ENCODE measurements around the gene USF3. TPM values are rescaled to one million over a fixed set of nuclear protein-coding genes. Genes with fewer than 3 reads are reported as not detected.

The USF3 gene
- total and polyA plus RNA-seq, 4 experiments from 2014 or later: 1.4 to 23.7 (median 14.6) TPM

- CTCF ChIA-PET (ENCODE audit: partially characterized antibody): interaction anchor here (1.2 kb wide), 1 partner anchor 11 kb away, joined by 5 read pairs; no protein-coding TSS in a partner anchor
- H3K27ac Mint-ChIP-seq: peak overlapping the region in 2 of 7 donors; percentile 10 to 25
- peaks cover 3 to 24% (median 20%) of the 10 kb centered on the region in 4 donors for H3K4me1 Mint-ChIP-seq
- H3K27me3 Mint-ChIP-seq: no peaks in the 10 kb centered on the region
- DNase-seq: no peak
- intact Hi-C loops (cut with micrococcal nuclease): no loop called here
- peaks cover 13% of the 10 kb centered on the region for H3K36me3 ChIP-seq (ENCODE audit: insufficient read depth, low read length)
- peaks cover 0 to 4% (median 0%) of the 10 kb centered on the region in 8 donors for H3K9me3 Mint-ChIP-seq
- no peaks in the 10 kb centered on the region for H3K9me3 ChIP-seq (ENCODE audit: control insufficient read depth in 1 of 2, low read length in 2 of 2)
- no peak overlapping the region for H3K4me3 ChIP-seq (ENCODE audit: low read length in 2 of 2)
- H3K4me1 ChIP-seq (ENCODE audit: insufficient read depth, low read length): peaks cover 10% of the 10 kb centered on the region
- H3K27me3 ChIP-seq (ENCODE audit: insufficient read depth, low read length): no peaks in the 10 kb centered on the region
- POLR2A ChIA-PET (ENCODE audit: partially characterized antibody): no interaction called here
- peaks cover 67 to 70% of the 10 kb centered on the region in 2 donors for H3K36me3 Mint-ChIP-seq
- H3K27ac ChIP-seq (ENCODE audit: low read depth, low read length): no peak overlapping the region
- H3K4me3 Mint-ChIP-seq: no peak overlapping the region
Observed at GRCh38 chr3:113664523-113665094, 31.8 kb downstream of the USF3 start.

GRCh38 chr3:113663761-113664160 is 32.7 kb downstream of the USF3 start:
- H3K4me1 Mint-ChIP-seq: peaks cover 3 to 21% (median 14%) of the 10 kb centered on the region in 4 donors
- peaks cover 17% of the 10 kb centered on the region for H3K36me3 ChIP-seq (ENCODE audit: insufficient read depth, low read length)
- H3K27ac Mint-ChIP-seq: no peak overlapping the region
- intact Hi-C loops (cut with micrococcal nuclease): no loop called here
- peaks cover 67 to 70% of the 10 kb centered on the region in 2 donors for H3K36me3 Mint-ChIP-seq
- H3K27me3 Mint-ChIP-seq: no peaks in the 10 kb centered on the region
- H3K9me3 Mint-ChIP-seq: peaks cover 0 to 4% (median 0%) of the 10 kb centered on the region in 8 donors
- H3K27me3 ChIP-seq (ENCODE audit: insufficient read depth, low read length): no peaks in the 10 kb centered on the region
- CTCF ChIA-PET (ENCODE audit: partially characterized antibody): interaction anchor here (1.2 kb wide), 1 partner anchor 10 kb away, joined by 5 read pairs; no protein-coding TSS in a partner anchor
- peaks cover 10% of the 10 kb centered on the region for H3K4me1 ChIP-seq (ENCODE audit: insufficient read depth, low read length)
- POLR2A ChIA-PET (ENCODE audit: partially characterized antibody): no interaction called here
- no peak overlapping the region for H3K4me3 Mint-ChIP-seq
- no peak overlapping the region for H3K4me3 ChIP-seq (ENCODE audit: low read length in 2 of 2)
- no peak for DNase-seq
- no peaks in the 10 kb centered on the region for H3K9me3 ChIP-seq (ENCODE audit: control insufficient read depth in 1 of 2, low read length in 2 of 2)
- no peak overlapping the region for H3K27ac ChIP-seq (ENCODE audit: low read depth, low read length)

DNA sequence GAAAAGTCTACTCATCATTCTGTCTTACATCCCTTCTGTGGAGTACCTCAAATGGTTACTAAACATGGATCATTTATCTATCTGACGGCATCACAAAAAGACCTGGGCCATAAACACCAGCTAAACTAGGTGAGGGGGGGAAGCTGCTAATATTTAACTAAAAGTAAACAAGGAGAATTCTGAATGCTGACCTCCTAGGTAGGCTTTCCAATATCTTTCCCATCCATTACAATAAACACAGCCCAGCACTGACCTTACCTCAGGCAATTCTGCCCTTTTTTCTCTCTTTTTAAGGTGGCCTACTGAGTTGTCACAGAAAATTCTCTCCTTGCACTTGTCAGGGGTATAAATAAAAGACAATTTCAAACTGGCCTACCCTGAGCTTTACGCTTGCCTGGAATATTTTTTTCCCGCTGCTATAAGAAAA is 33.1 kb downstream of the USF3 start:
- Mint-ChIP-seq H3K9me3 (peaks cover 0 to 4% (median 0%) of the 10 kb centered on the region in 8 donors), H3K27ac (no peak overlapping the region), H3K36me3 (peaks cover 67 to 70% of the 10 kb centered on the region in 2 donors), H3K27me3 (no peaks in the 10 kb centered on the region), H3K4me1 (peaks cover 3 to 17% (median 11%) of the 10 kb centered on the region in 4 donors), H3K4me3 (no peak overlapping the region)
- H3K9me3 ChIP-seq (ENCODE audit: control insufficient read depth in 1 of 2, low read length in 2 of 2): no peaks in the 10 kb centered on the region
- peaks cover 17% of the 10 kb centered on the region for H3K36me3 ChIP-seq (ENCODE audit: insufficient read depth, low read length)
- POLR2A ChIA-PET (ENCODE audit: partially characterized antibody): no interaction called here
- H3K27ac ChIP-seq (ENCODE audit: low read depth, low read length): no peak overlapping the region
- H3K4me1 ChIP-seq (ENCODE audit: insufficient read depth, low read length): peaks cover 10% of the 10 kb centered on the region
- intact Hi-C loops (cut with micrococcal nuclease): no loop called here
- no peak overlapping the region for H3K4me3 ChIP-seq (ENCODE audit: low read length in 2 of 2)
- CTCF ChIA-PET (ENCODE audit: partially characterized antibody): no interaction called here
- no peaks in the 10 kb centered on the region for H3K27me3 ChIP-seq (ENCODE audit: insufficient read depth, low read length)
- DNase-seq: no peak

GRCh38 chr3:113662824-113663223 is 33.6 kb downstream of the USF3 start:
- Histone ChIP-seq H3K9me3 (ENCODE audit: control insufficient read depth in 1 of 2, low read length in 2 of 2) (no peaks in the 10 kb centered on the region), H3K27me3 (ENCODE audit: insufficient read depth, low read length) (no peaks in the 10 kb centered on the region), H3K4me1 (ENCODE audit: insufficient read depth, low read length) (peaks cover 6% of the 10 kb centered on the region), H3K27ac (ENCODE audit: low read depth, low read length) (no peak overlapping the region), H3K36me3 (ENCODE audit: insufficient read depth, low read length) (peaks cover 17% of the 10 kb centered on the region), H3K4me3 (ENCODE audit: low read length in 2 of 2) (no peak overlapping the region)
- peaks cover 71 to 74% of the 10 kb centered on the region in 2 donors for H3K36me3 Mint-ChIP-seq
- H3K27ac Mint-ChIP-seq: no peak overlapping the region
- peaks cover 2 to 12% (median 8%) of the 10 kb centered on the region in 4 donors for H3K4me1 Mint-ChIP-seq
- H3K9me3 Mint-ChIP-seq: peaks cover 0 to 4% (median 0%) of the 10 kb centered on the region in 8 donors
- CTCF ChIA-PET (ENCODE audit: partially characterized antibody): interaction anchor here (1.0 to 1.5 kb wide), 2 partner anchors 85 to 181 kb away, joined by 3 read pairs; no protein-coding TSS in a partner anchor
- H3K27me3 Mint-ChIP-seq: no peaks in the 10 kb centered on the region
- no peak overlapping the region for H3K4me3 Mint-ChIP-seq
- intact Hi-C loops (cut with micrococcal nuclease): no loop called here
- DNase-seq: no peak
- POLR2A ChIA-PET (ENCODE audit: partially characterized antibody): no interaction called here

GRCh38 chr3:113660896-113661295 is 35.5 kb downstream of the USF3 start:
- intact Hi-C loops (cut with micrococcal nuclease): no loop called here
- POLR2A ChIA-PET (ENCODE audit: partially characterized antibody): no interaction called here
- no peaks in the 10 kb centered on the region for H3K9me3 ChIP-seq (ENCODE audit: control insufficient read depth in 1 of 2, low read length in 2 of 2)
- H3K36me3 ChIP-seq (ENCODE audit: insufficient read depth, low read length): peaks cover 17% of the 10 kb centered on the region
- H3K4me3 ChIP-seq (ENCODE audit: low read length in 2 of 2): no peak overlapping the region
- peaks cover 0 to 9% (median 0%) of the 10 kb centered on the region in 8 donors for H3K9me3 Mint-ChIP-seq
- H3K4me3 Mint-ChIP-seq: no peak overlapping the region
- peaks cover 2 to 9% (median 6%) of the 10 kb centered on the region in 4 donors for H3K4me1 Mint-ChIP-seq
- H3K36me3 Mint-ChIP-seq: peaks cover 84 to 85% of the 10 kb centered on the region in 2 donors
- peak overlapping the region in 1 of 7 donors; percentile 65 for H3K27ac Mint-ChIP-seq
- no peaks in the 10 kb centered on the region for H3K4me1 ChIP-seq (ENCODE audit: insufficient read depth, low read length)
- no peak overlapping the region for H3K27ac ChIP-seq (ENCODE audit: low read depth, low read length)
- no peak for DNase-seq
- CTCF ChIA-PET (ENCODE audit: partially characterized antibody): interaction anchor here (0.9 kb wide), 1 partner anchor 11 kb away, joined by 3 read pairs; no protein-coding TSS in a partner anchor
- no peaks in the 10 kb centered on the region for H3K27me3 Mint-ChIP-seq
- no peaks in the 10 kb centered on the region for H3K27me3 ChIP-seq (ENCODE audit: insufficient read depth, low read length)

- H3K27ac Mint-ChIP-seq: peak overlapping the region in 1 of 7 donors; percentile 65
- Histone ChIP-seq H3K4me1 (ENCODE audit: insufficient read depth, low read length) (no peaks in the 10 kb centered on the region), H3K9me3 (ENCODE audit: control insufficient read depth in 1 of 2, low read length in 2 of 2) (no peaks in the 10 kb centered on the region), H3K36me3 (ENCODE audit: insufficient read depth, low read length) (peaks cover 17% of the 10 kb centered on the region), H3K4me3 (ENCODE audit: low read length in 2 of 2) (no peak overlapping the region), H3K27ac (ENCODE audit: low read depth, low read length) (no peak overlapping the region), H3K27me3 (ENCODE audit: insufficient read depth, low read length) (no peaks in the 10 kb centered on the region)
- H3K27me3 Mint-ChIP-seq: no peaks in the 10 kb centered on the region
- ChIA-PET POLR2A (ENCODE audit: partially characterized antibody) (no interaction called here), CTCF (ENCODE audit: partially characterized antibody) (no interaction called here)
- H3K9me3 Mint-ChIP-seq: peaks cover 0 to 9% (median 0%) of the 10 kb centered on the region in 8 donors
- no peak overlapping the region for H3K4me3 Mint-ChIP-seq
- no peak for DNase-seq
- peaks cover 87 to 88% of the 10 kb centered on the region in 2 donors for H3K36me3 Mint-ChIP-seq
- H3K4me1 Mint-ChIP-seq: peaks cover 2 to 9% (median 6%) of the 10 kb centered on the region in 4 donors
- intact Hi-C loops (cut with micrococcal nuclease): no loop called here
Observed at GRCh38 chr3:113660458-113660857, 36.0 kb downstream of the USF3 start.

DNA sequence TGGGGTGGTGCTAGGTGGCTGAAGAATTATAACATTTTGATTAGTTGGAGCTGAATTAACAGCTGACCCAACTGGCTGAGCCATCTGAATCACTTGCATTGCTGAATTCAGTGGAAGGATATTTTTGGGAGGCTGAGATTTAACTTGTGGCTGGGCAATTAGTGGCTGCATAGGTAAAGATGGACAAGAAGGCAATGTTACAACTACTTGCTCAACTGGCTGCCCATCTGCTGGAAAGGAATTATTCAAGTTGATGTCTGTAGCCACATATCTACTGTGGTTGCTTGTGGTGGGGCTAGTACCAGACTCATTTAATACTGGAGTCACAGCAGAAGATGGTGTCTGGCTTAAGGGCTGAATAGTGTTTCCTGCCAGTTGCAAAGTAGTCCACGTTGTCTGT is 36.4 kb downstream of the USF3 start:
- Histone ChIP-seq H3K9me3 (ENCODE audit: control insufficient read depth in 1 of 2, low read length in 2 of 2) (no peaks in the 10 kb centered on the region), H3K4me1 (ENCODE audit: insufficient read depth, low read length) (no peaks in the 10 kb centered on the region), H3K4me3 (ENCODE audit: low read length in 2 of 2) (no peak overlapping the region), H3K27ac (ENCODE audit: low read depth, low read length) (no peak overlapping the region), H3K36me3 (ENCODE audit: insufficient read depth, low read length) (peaks cover 14% of the 10 kb centered on the region), H3K27me3 (ENCODE audit: insufficient read depth, low read length) (no peaks in the 10 kb centered on the region)
- Mint-ChIP-seq H3K9me3 (peaks cover 0 to 9% (median 0%) of the 10 kb centered on the region in 8 donors), H3K27me3 (no peaks in the 10 kb centered on the region), H3K4me3 (no peak overlapping the region), H3K27ac (no peak overlapping the region), H3K36me3 (peaks cover 87% of the 10 kb centered on the region in 2 donors), H3K4me1 (peaks cover 2 to 7% (median 4%) of the 10 kb centered on the region in 4 donors)
- DNase-seq: no peak
- CTCF ChIA-PET (ENCODE audit: partially characterized antibody): no interaction called here
- POLR2A ChIA-PET (ENCODE audit: partially characterized antibody): no interaction called here
- intact Hi-C loops (cut with micrococcal nuclease): no loop called here
